ENCODE results near the gene C1orf74. TPM values are rescaled to one million over a fixed set of nuclear protein-coding genes. Genes with fewer than 3 reads are reported as not detected.
"Not testable (repeated sequence)": the region's sequence is repeated elsewhere in the genome, so short reads cannot be mapped to it uniquely, and the experiment has no call there.

Gene C1orf74
- total RNA-seq, 1 donor from 2014 or later: 5.9 TPM

DNA sequence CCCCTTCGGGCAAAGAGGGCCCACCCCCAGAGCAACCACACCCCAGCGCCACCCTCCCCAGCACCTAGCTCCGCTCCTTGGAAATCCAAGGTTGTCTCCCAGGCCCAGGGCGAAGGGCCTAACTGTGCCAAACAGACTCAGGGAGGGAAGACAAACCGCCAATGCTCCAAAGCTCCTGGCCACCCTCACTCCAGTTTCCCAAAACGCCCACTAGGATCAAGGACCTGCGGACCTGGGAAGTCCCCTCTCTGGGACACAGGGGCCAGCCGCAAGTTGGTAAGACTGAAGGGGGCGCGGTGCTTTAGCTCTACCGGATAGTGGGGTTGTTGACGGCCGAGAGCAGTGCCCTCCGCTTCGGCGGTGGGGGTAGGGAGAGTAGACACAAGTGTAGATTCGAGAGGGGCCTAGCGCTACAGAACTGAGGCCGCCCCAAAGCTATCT, 21.0 kb upstream of the C1orf74 start:
- no peak for DNase-seq

DNA sequence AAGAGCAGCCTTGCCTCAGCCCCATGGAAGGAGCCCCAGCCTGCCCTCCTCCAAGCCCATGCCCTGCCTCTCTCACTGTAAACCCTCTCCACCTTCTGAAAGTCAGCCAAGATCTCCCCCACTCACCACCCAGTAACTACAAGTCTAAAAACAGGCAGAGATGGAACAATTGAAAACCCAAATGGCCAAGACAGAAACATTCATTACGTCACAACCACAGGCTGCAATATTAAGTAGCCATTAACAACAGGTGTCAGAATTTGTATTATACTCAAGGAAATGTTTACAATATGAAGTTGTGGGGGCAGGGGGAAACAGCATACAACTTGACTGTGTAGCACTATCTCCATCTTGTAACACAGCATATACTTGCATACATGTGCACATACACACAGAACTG, 19.2 kb upstream of the C1orf74 start:
- DNase-seq: no peak

DNA sequence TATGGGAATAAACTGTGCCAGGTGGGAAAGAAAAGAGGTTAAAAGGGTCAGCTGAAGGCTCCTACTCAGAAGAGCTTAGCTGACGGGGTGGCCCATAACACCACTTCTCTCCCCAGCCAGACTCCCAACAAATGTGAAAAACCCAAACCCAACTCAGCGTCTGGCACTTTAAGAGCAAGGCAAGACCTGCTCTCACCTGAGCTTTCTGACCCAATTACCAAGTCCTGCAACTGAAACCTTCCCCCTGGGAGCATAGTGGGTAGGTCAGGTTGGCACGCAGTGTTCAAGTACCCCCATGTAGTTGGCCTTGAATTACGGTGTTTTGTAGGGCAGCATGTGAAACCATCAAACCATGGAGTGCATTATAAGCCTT, 18.4 kb upstream of the C1orf74 start:
- no peak for DNase-seq

DNA sequence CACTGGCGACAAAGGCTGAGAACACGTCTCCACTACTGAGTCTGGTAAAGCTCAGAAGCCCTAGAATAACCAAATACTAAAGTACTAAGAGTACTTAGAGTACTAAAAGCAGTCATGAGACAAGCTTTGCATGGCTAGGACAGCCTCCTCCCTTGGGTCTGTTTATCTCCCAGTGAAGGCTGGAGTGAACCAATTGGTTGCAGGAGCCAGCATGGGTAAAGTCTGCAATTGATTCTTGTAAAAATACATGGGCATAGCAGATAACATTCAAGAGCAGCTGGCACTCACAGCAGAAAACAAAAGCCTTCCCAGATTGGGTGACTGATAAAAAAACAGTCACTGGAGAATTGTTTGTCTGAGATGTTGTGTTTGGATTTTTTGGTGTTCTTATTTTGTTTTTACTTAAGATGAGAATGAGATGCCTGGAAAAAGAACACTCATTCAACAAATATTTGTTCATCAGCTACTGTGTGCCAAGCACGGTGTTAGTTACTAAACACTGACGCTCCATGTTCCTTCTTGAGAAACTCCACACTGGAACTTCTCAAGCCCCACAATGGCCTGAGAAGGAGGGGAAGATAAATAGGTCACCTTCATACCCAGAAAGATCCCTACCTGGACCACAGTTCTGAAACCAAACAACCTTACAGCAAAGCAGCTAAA, 17.9 kb upstream of the C1orf74 start:
- DNase-seq: no peak

DNA sequence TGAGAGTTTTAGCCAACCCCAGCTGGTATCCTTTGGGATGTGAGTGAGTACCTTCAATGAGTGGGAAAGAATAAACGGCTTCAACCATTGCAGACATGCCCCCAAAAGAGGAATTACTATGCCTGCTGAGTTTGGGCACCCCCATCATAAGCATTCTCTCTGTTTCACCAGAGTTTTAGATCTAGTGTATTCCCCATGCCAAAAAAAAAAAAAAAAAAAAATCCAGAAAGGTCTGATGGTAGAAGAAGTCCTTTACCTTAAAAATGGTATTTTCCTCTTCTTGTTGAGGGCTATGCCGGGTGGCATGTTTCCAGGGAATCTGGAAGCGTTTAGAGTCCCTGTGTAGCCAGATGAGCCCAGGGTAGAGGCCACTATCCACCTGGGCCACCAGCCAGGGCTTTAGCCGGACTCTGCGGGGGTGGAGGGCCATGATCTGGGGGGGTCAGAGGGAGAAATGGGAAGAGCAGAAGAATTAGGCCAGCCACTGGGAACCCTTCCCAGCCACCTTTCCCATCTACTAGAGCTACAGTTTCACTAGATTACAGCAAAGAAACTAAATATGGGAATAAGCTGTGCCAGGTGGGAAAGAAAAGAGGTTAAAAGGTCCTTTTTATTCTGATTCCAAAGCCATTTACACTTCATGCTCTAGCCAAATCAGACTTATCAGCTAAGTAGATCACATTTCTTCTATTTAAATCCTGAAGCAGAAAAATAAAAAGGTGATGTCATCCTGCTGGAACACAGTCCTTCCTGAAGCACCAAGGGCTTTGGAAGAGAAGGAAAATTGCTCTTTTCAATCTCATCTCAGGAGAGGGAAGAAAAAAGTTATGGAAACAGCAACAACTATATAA, 16.9 kb upstream of the C1orf74 start:
- DNase-seq: no peak

DNA sequence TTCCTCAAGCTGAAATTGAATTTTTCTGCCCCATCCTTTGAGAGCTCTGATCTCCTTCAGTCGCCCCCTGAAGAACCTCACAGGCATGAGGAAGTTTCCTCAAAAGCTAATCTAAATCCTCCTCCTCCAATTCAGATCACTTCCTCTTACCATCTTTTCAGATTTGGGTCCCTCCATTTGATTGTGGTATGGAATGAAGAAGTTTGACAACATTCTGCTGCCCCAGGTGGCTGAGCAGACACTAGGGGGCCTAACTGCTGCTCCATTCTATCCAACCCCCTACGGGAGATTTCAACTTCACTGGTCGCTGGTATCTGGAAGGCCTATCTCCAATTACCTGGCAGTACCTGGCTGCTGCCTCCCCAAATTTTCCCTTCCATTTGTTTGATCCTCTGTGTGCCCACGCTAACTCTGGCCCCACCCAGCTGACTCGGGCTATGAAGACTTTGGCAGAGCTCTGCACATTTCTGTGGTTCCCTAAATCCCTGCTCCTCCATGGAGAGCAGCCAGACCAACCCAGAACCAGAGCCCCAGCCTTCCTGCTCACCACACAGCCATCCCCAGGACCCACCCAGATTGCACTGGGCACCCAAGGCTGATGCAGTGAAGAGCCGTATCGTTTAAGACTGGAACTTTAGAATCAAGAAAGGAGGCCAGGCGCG, 13.8 kb upstream of the C1orf74 start:
- no peak for DNase-seq

DNA sequence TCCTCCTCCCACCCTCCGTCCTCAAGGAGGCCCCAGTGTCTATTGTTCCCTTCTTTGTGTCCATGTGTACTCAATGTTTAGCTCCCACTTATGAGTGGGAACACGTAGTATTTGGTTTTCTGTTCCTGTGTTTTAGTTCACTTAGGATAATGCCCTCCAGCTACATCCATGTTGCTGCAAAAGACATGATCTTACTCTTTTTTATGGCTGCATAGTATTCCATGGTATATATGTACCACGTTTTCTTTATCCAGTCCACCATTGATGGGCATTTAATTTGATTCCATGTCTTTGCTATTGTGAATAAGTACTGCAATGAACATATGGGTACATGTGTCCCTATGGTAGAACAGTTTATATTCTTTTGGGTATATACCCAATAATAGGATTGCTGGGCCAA, 9.4 kb upstream of the C1orf74 start:
- not testable (repeated sequence) for DNase-seq

DNA sequence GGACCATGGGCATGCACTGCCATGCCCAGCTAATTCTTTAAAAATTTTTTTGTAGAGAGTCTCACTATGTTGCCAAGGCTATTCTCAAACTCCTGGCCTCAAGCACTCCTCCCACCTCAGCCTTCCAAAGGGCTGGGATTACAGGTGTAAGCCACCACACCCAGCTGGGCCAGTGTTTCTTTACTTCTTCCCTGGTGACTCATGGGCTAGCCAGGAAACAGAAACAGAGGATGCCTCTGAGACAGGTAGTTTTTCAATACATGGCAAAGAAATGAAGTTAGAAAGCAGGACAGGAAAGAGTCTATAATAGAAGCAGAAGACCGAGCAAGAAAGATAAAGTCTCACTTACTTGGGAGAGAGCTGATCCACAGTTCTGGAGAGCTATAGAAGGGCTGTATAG, 7.6 kb upstream of the C1orf74 start:
- no peak for DNase-seq

DNA sequence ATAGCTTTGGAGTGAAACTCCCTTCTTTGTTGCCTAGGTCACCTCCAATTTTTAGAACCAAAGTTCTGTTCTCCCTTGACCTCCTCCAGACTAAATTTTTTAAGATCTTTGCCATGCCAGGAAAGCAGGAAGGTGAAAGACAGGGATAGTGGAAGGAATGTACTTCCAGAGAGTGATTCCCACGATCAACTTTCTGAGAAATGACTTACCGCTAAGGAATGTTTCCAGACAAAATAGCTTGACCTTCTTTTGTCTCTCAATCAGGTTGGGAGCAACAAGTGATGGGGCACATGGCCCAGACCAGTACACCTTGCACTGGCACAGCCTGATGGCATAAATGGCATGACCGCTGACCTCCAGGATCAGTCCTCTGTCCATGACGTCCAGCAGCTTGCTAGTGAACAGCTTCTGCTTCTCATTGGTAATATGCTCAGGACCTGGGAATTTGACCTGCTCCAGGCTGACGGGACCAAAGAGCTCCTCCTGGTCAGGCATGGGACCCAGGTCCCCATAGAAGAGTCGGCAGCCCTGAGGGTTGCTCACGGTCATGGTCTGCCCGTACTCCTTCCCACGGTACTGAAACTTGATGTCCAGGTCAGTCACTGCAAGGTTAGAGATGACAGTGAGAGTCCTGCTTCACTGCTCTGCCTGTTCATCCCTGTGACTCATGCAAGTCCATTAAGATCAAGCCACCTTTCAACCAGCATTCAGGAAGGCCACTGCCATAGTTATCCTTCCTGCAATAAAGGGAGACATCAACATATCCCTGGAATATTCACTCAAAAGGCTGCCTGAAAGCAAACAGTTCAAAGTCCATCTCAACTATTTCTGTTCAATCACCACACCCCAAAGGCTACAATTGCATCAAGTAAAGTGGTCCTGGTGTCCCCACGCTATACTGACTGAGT, 6.2 kb upstream of the C1orf74 start:
- DNase-seq: no peak

DNA sequence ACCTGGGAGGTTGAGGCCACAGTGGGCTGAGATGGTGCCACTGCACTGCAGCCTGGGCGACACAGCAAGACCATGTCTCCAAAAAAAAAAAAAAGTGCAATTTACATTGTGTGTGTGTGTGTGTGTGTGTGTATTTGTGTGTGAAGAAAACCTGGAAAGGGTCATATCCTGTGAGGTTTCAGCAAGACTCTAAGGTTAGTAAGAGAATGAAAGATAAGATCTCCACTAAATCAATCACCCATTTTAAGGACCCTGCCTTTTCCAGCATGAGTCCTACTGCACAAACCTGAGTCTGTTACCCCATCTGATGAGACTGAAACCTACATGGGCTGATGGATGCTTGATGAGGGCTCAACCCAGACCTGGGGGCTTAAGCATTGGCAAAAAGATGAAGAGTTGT, 4.9 kb upstream of the C1orf74 start:
- no peak for DNase-seq

DNA sequence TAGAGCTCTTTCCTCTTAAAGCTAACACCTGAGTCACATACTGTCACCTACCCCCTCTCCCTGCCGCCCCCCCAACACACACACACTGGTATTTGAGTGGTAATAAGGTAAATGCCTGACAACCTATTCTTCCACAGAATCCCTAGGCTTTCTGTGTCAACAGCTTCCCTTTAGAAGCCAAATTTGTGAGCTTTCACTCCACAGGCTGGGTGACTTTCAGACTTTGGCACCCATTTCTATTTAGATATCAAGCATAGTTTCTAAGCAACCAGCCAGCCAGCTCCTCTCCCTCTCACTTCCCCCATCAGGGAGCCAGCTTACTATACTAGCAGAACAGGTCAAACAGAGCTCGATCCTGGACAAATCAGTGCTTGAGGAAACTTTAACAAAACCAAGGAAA, 3.2 kb upstream of the C1orf74 start:
- DNase-seq: no peak

DNA sequence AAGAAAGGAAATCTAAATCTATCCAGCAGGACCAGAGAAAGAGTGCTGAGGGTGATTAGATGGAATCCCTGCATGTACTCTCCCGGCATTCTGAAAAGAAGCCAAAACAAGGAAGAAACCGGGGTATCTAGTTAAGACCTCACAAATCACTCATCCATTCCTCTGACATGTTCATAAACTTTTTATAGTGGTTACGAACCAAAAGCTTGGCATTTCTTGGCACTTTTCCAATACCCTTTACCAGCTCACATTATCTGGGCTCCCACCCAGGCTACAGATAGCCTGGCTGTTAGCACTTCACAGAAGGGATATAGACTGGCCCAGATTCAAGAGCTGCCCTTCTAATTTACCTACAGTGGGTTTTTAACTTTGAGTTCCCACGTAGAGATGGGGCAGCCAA, 1.8 kb upstream of the C1orf74 start:
- no peak for DNase-seq

DNA sequence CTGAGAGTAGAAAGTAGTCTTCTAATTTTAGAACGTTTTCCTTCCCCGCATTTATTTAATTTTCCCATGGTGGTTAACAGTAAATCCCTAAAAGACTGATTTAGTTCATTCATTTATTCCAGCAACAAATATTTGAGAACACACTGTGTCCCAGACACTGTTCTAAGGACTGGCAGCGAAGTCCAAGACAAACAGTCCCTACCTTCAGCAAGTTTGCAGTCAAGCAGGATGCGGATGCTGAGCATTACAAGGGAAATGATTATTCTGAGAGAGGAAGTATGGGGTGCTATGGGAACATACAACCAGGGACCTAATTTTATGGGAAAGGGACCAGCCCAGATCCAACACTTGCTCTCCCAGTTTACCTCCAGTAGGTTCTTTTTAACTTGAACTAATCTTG, 1.2 kb upstream of the C1orf74 start:
- no peak for DNase-seq

DNA sequence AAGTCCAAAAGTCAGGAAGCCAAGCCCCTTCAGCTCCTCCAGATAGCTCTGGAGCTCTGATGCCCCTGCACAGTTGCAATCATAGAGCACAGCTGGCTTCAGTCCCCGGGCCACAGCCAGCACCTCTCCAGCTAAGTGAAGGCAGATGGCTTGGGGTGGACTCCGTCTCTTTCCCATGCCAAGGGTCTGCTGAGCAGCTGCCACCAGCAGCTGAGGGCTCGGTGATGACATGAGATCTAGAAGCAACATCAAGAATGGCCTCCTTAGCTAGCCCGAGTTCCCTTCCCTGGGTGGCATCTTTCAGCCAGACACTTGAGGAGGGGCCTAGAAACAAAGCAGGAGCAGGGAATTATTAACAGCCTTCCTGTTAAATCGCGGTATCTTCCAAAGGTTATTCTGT, 973 bp downstream of the C1orf74 start:
- DNase-seq: no peak

DNA sequence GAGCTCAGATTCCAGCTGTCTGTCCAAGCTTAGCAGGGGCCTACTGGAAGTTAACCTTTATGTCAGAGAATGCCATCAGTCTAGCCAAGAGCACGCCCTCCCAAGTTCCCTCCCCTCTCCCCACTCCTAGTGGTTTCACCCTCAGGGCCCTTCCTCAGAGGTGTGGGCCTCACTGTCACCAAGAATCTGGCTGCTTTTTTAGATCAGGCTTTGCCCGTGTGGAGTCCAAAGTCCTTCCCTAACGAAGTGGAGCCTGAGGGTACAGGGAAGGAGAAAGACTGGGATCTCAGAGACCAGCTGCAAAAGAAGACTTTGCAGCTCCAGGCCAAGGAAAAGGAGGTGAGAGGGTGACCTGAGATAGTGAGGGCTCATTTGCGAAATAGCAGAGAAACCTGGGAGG, 4.1 kb downstream of the C1orf74 start:
- no peak for DNase-seq

DNA sequence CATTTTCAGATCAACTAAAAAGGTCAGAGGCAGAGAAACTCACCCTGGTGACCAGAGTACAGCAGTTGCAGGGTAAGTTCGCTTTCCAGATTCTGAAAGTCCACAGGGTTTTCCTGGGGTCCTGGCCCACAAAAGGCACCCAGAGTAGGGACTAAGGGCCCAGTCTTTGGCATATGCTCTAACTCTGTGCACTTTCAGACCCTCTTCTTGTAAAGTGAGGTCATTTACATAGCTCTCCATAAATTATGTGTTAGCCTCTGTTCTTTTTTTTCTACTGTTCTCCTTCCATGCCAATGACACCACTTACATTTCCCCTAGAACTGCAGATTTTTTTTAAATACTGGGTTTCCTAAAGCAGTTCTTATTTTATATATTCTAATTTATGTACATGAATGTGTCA, 6.3 kb downstream of the C1orf74 start:
- DNase-seq: no peak

DNA sequence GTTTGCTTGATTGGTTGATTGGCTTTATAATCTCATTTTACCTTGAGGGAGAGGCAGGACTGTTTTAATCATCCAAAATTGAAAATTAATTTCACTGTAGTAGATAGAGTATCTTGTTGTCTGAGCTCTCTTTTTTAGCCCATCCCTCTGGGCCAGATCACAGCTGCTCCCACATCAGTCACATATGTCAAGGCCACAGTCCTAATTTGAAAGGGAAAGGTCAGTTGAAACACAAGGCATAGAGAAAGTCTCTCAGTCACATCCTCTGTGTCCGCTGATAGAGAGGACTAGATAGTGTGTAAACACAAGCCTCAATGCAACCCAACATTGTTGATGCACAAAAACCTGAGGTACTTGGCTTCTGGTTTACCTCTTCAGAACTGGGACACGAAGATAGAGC, 6.8 kb downstream of the C1orf74 start:
- no peak for DNase-seq

DNA sequence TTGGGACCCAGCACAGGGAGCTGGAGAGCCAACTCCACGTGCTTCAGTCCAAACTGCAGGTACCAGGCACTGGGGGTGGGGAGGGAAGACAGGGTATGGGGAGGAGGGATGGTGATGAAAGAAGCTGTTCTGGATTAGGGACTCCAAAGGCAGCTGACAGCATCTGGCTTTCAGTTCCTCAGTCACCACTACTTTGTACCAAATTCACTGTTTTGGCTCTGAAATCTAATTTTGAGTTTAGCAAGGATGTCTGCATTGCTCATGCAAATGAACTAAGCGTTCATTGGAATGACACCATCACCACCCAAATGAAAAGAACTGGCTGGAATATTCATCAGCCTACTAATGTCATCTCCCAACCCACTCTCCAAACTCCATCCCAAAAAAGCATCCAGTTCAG, 8.7 kb downstream of the C1orf74 start:
- DNase-seq: no peak

DNA sequence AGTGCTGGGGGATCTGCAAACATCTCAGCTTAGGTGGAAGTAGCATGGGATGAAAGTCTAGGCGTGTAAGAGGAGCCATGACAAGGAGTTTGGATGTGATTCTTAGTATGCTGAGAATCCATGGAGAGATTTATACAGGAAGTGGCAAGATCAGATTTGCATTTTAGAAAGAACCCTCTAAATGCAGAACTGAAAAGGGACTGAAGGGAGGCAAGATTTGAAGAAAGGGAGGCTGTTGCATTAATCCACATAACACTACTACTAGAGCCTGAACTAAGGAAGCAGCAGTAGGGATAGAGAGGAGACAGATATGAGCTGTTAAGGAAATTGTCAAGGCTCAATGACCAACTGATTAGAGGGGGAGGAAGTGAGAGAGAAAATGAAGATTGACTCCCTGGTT, 9.8 kb downstream of the C1orf74 start:
- DNase-seq: no peak

DNA sequence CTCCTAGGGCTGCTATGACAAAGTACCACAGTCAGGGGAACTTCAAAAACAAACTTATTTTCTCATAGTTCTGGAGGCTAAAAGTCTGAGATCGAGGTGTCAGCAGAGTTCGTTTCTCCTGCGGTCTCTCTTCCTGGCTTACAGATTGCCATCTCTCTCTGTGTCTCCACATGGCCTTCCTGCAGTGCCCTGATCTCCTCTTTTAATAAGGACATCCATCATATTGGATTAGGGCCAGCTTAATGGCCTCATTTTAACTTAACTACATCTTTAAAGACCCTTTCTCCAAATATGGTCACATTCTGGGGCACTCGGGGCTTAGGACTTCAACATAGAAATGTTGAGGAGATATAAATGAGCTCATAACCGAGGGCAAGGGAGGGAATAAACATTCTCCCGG, 12.2 kb downstream of the C1orf74 start:
- DNase-seq: no peak

DNA sequence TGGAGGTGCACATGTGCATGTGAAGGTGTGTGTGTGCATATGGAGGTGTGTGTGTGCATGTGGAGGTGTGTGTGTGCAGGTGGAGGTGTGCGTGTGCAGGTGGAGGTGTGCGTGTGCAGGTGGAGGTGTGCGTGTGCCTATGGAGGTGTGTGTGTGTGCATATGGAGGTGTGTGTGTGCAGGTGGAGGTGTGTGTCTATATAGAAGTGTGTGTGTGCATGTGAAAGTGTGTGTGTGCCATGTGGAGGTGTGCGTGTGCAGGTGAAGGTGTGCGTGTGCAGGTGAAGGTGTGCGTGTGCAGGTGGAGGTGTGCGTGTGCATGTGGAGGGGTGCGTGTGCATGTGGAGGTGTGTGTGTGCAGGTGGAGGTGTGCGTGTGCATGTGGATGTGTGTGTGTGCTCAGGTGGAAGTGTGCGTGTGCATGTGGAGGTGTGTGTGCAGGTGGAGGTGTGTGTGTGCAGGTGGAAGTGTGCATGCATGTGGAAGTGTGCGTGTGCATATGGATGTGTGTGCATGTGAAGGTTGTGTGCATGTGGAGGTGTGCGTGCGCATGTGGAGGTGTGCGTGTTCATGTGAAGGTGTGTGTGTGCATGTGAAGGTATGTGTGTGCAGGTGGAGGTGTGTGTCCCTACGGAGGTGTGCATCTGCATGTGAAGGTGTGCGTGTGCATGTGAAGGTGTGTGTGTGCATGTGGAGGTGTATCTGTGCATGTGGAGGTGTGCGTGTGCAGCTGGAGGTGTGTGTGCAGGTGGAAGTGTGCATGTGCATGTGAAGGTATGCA, 13.5 kb downstream of the C1orf74 start:
- DNase-seq: no peak

DNA sequence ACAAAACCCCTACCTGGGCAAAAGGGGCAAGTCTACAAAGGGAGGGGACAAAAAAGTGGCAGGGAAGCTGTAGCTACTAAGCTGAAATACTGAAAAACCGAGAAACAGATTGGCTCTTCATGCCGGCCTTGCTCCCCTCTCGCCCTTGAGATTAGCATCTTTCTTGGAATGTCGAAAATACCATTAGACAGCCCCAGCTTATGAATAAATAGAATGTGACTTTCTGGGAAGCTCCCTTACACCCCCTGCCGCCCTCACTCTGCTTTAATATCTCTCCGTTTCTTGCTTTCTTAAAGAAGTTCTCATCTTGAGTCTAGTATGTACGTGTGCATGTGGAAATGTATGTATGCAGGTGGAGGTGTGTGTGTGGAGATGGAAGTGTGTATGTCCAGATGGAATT, 14.4 kb downstream of the C1orf74 start:
- no peak for DNase-seq

Data from skin of body (tissue), 2 donors.